Hematopoietic multipotent progenitor cell treated with erythropoietin and hydrocortisone succinate and interleukin-3 and kit ligand, for 15 days (in vitro differentiated cells): ENCODE measurements around the gene ARL8B.

ENCODE experiments used
- DNase-seq: peaks from one replicate; pipeline ENCODE4 v3.0.0-alpha.2; 2015; ENCODE audit warnings: low spot score

Gene ARL8B

DNA sequence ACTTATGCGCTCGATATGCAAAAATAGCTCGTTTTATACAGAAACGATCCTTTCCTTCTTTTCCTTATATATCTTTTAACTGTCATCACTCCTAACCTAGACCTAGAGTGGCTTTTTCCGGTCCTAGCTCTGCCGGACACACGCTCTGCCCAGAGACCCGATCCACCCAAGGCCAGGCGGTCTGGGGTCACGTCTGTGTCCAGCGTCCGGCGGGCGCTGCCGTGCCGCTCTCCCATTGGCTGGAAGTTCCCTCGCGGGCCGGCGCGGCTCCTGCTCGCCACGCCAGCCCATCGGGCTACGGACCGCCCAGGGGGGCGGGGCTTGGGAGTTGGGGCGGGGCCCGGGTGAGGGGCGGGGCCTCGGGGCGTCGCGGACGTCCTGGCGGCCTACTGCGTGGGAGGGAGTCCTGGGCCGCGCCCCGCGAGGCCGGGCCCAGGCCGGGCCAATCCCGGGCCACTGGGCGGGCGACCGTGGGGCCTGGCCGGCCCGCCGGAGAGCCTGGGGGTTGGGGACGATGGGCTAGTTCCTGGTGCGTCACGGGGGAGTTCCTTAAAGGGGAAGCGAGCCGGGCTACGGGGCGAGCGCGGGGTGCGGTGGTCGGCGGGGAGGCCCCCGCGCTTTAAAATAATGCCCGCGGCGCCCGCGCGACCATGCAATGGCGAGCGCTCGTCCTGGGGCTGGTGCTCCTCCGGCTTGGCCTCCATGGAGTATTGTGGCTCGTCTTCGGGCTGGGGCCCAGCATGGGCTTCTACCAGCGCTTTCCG, 65.2 kb downstream of the ARL8B start, which contains the start of gene EDEM1:
TSS of gene EDEM1 (plus strand) at position 552 of the 764 bp plus-strand sequence. CDS start at position 651, 99 bp downstream.
- peak; percentile 93 for DNase-seq

DNA sequence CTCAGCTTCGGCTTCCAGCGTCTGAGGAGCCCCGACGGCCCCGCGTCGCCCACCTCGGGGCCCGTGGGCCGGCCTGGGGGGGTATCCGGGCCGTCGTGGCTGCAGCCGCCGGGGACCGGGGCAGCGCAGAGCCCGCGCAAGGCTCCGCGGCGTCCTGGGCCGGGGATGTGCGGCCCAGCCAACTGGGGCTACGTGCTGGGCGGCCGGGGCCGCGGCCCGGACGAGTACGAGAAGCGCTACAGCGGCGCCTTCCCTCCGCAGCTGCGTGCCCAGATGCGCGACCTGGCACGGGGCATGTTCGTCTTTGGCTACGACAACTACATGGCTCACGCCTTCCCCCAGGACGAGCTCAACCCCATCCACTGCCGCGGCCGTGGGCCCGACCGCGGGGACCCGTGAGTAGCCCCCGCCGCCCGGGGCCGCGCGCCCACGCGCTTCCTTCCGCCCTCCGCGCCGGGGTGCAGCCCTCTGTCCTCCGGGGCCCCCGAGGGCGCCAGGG, 65.9 kb downstream of the ARL8B start:
- DNase-seq = peak; percentile 26

DNA sequence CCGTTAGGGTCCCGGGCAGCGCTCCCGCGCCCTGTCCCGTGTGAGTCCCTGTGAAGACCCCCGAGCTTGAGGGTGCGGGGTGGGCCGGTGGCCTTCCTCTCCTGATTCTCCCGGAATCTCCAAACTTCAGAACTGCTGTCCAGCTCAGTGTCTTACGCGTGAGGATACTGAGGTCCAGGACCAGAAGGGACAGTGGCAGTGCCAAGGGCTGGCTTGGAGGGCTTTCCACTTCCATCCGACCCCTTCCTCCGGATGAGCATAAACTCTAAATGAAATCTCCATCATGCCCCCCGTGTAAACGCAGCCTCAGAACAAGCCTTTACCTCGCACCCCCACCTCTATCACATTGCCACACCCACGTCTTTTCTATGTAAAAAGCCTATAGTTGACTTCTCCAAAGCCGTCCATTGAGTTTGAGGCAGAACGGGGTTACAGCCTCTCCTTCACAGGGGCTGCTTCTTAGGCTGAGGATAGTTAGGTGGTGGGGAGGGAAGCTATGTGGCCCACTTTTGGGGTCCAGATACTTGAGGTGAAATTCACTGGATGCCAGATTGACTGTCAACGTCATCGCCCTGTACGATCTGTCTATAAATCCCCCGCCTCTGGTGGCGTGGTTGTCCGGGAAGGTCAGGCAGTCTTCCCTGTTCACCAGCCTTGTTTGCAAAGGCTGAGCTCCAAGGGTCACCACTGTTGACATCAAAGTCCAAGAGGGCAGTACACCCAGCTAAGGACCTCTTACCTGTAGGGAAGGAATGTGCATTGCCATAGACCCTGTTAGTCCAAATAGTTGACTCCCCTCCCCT, 66.5 kb downstream of the ARL8B start:
- DNase-seq = peak; percentile 23

DNA sequence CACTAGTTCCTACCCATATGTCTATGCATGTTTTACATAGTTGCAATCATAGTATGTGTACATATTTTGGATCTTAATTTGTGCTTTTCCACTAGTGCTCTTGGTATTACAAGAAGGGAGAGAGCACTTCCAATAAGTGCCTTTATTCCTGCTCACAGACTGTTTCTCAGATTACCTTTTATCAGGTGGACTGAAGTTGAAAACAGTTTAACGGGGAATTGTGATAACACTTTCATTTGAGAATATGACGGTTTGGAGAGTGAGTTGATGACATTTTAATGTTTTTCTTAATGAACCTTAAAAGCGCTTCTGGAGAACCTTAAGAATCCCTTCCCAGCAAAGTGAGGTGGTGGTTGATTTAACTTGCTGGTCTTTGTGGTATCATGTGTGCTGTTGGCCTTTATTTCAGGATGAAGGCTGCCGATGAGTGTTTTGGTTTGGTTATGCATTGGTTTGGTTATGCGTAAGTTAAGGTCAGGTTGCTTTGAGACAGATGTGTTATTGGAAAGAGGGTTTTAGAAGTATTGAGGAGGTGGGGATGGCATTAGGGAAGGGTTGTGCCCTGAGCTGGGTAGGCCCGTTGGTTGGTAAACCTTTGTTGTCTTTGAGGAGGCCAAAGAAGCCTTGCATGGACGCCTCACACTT, 68.2 kb downstream of the ARL8B start:
- DNase-seq = no peak

DNA sequence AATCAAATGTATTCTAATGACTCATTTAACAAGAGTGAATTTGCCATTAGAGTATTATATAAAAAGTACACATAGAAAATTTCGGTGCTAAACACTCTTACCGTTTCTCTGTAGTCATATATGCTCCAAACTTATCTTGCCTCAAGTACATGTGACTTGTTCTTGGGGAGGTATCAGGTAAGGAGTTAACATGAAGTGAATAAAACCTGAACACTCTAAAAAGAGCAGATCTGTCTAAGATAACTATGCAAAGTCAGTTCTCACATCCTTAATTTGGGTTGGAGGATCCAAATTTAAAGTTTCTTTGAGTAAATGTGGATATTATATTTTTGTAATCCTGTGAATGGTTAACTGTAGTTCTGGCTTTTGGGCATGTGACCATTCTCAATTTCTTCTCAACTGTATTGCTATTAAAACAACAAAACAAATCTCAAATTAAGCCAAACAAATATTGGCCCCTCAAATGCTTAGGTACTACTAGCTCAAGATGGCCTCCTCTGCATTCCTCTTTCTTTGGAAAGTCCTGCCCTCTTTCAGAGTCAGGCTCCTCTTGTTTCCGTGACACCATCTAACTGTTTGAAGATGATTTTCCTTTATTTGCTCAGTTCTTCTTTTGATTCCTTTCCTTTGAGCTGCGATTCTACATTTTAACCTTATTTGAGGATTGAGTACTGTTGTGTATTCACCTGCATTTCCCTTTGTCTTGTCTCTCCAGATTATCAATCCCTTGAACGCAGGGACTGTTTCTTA, 69.6 kb downstream of the ARL8B start:
- no peak for DNase-seq

DNA sequence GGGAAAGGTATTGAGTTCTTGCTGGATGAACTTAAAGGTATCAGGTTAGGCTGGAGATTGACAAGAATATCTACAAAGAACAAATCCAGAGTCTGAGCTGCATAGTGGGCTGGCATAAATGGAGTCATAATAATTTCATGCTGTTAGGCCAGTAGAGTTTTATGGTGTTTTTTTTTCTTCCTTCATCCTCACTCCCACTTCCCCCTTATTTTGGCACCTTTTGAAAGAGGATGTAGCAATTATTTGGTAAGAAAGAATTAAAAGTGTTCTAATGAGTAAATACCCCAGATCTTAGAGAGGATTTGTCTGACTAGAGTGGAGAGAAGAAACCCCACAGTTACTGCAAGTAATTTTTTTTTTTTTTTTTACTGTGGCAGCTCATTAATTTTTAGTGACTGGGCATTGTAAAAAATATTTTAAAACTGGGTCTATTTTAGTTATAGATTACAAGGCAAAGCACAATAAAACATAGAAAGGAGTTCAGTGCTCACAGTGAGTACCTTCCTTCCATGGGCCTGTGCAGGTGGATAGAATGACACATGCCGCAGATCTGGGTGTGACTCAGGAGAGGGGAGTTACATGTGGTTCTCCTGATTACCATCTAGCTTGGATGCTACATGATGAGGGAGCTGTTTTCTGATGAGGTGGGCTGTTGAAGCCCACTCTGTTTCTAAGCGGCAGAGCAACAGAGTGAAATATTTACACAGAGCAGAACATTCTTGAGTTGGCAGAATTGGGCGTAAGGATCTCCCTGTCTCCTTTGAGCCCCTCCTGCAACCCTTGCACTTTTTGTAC, 70.7 kb downstream of the ARL8B start:
- DNase-seq = no peak

DNA sequence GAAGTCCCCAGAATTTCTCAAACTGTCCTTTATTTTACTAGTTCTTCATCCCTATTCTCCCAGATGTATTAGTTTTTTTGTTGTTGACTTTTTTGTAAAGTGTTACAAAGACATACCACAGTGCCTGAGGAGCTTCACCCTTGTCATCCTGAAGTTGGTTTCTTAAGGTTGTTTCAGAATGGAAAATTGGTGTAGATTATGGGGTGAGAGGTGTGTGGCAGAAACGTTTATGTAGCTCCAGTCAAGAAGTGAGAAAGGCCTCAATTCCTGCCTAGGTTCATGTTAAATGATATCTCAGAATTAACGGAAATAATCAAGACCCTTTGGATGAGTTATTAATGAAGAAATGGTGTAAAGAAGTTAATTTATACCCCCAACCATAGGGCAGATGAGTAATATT, 72.2 kb downstream of the ARL8B start:
- no peak for DNase-seq

DNA sequence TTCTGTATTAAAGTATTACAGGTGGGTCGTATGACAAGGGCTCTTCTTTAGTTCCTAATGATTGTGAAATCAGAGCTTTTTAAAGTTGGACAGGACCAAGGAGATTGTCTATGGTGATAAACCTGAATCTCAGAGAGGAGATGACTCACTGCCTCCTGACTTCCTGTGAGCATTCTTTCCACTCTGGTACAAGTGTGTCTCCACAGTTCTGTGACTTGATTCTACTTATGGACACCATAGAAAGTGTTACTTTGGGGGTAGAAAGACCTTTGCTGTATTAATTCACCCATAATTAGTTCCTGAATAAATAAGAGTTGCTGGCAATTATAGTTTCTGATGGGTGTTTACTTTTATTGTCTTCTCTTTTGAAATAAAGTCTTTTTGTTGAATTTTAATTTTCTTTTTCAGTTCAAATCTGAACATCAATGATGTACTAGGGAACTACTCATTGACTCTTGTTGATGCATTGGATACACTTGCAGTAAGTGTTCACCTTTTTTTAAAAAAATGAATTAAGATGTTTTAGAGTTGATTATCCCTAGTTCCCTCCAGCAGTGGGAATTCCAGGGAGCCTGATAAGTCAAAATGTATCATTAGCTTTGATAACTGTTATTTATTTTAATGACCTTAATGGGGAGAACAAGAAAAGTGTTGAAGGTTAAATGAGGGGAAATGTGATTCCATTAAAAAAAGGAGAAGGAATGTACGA, 72.9 kb downstream of the ARL8B start:
- DNase-seq = peak; percentile 20

DNA sequence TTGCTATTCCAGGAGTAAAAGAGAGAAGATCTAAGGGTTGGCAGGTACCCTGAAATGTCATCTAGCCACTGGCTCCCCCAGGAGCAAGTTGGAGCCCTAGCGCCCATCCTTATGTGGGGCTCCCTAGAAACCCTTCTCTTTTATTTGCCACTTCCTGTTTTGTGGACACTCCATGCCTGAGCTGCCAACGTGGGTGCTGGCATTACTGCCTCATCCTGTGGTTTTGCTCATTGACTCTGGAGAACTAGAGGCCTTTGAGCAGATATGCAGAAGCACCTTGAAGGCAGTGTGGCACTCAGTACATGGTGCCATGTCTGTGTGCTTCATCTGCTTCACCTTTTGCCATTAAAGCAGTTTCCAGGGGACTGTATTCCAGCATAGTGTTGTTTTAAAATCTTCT, 73.5 kb downstream of the ARL8B start:
- no peak for DNase-seq

DNA sequence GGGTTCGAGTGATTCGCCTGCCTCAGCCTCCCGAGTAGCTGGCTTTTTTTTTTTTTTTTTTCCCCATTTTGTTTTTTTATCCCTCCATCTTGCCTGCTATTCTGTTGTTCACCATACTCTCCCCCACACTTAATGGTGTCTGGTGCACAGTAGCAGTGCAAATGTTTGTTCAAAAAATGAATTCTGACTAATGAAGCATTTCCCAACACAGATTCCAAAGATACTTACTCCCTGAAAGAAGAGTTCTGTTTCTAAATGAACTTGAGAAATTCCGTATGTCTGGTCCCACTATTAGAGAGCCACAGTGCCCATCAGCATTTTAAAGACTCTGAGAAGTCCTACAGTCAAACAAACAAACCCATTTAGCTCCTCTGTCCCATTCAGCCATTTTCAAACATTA, 74.9 kb downstream of the ARL8B start:
- DNase-seq = no peak

DNA sequence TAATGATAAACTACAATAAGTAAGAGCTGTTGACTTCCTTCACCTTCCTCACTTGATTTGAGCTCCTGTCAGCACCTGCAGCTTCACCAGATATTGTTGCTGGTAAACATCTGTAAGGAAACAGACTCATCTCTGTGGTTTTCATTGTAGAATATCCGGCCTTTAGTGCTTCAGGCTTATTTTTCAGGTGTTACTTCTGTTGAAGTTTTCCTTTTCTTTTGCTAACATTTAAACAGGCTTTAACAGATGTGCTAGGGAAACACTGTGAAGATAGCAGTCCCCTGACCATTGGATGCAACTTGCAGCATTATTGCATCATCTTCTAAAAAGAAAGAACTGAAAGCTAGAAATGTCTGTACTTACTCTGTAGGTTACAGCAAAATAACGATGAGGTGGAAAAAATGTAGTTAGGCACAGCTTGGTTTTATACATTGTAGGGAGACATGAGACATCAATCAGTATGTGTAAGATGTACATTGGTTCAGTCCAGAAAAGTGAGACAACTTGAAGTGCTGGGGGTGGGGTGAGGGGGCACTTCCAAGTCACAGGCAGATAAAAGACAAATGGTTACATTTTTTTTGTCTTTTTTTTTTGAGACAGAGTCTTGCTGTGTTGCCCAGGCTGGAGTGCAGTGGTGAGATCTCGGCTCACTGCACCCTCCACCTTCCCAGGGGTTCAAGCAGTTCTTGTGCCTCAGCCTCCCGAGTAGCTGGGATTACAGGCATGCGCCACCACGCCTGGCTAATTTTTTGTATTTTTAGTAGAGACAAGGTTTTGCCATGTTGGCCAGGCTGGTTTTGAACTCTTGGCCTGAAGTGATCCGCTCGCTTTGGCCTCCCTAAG, 75.6 kb downstream of the ARL8B start:
- peak; percentile 53 for DNase-seq

DNA sequence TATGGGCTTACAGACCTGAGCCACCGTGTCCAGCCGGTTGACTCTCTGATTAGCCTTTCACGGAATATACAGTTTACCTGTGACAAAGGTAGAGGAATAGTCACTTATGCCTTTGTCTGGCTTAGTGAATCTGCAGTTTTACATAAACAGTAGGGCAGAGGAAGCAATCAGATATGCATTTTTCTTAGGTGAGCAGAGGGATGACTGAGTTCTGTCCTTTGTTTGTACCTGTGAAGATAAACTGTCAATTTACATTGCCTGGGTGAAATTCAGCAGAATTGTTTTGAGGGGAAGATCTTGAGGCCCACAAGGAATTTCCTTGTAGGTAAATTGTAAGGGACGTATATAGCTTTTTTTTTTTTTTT, 76.2 kb downstream of the ARL8B start:
- DNase-seq = no peak

DNA sequence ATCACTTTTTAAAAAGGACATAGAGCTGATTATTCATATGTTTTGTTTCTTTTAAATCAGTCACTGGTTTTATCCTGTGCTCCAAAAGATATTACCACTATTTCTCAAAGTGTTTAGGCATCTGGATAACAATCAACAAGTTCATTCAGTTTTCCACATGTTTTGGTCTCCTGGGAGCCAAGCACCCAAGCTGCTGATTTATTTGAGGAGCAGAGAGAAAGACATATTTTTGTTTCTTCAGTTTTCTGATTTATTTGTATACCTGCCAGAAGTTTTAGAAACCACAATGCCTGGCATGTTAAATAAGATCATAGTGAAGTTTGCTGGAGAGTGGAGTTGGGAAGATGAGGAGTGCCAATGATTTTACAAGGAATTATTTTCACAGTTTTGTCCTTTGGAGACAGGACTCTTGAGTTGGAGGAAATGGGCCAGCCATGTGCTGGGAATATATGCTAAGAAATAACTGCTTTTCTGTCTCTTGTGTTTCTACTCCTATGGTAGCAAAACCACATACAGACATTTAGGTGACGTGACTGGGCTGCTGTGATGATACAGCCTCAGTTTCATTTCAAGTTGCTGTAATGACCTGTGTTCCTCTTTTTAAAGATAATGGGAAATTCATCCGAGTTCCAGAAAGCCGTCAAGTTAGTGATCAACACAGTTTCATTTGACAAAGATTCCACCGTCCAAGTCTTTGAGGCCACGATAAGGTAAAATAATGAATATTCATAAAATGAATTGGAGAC, 77.1 kb downstream of the ARL8B start:
- no peak for DNase-seq

DNA sequence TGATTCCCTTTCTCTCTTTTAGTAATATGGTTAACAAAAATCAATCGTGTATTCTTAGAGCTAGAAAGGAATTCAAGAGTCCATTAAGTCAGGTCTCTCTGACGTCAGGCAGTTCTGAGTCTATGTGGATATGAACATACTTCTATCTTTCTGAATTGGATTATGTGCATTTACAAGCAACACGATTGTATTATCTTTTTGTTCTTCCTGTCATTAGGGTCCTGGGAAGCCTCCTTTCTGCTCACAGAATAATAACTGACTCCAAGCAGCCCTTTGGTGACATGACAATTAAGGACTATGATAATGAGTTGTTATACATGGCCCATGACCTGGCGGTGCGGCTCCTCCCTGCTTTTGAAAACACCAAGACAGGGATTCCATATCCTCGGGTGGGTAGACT, 79.4 kb downstream of the ARL8B start:
- no peak for DNase-seq

DNA sequence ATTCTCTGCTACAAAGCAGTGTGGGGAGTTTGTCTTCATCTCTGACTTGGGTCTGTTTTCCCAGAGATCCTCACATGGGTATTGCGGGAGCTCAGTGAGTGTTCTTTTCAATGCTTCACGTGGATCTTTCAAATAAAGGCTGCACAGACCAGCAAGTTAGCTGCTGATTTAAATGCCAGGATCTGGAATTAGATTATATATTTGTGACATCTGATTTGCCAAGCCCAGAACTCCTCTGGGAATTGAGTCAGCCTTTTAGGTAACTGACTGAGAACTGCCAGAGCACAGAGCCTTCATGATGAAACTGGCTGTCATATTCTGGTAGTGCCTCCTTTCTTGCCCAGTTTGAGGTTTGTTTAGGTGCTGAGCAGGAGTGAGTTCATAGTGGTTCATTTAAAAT, 80.1 kb downstream of the ARL8B start:
- no peak for DNase-seq

DNA sequence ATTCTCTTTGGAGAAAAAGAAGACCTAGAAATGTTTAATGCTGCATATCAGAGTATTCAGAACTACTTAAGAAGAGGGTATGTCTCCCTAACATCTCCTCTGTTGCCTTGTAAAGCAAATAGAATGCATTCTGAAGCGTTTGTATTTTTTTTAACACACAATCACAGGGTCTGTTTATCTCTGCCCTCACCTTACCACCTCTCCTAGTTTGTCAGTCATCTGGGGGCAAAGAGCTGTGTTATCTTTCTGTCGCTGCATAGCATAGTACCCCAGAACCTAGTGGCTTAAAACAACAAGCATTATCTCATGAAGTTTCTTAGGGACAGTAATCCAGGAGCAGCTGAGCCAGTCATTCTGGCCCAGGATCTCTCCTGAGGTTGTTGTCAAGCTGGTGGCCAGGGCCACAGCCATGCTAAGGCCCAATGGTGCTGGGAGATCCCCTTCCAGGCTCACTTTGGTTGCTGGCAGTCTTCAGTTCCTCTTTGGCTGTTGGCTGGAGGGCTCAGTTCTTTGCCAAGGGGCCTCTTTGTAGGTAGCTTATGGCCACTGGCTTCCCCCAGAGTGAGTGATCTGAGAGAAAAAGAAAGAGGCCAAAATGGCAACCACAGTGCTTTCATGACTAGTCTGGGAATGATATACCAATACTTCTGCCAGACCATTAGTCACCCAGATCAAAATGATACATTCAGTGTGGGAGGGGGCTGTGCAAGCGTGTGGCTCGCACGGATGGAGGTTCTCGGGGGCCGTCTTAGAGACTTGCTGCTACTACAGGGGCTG, 83.3 kb downstream of the ARL8B start:
- DNase-seq = no peak

DNA sequence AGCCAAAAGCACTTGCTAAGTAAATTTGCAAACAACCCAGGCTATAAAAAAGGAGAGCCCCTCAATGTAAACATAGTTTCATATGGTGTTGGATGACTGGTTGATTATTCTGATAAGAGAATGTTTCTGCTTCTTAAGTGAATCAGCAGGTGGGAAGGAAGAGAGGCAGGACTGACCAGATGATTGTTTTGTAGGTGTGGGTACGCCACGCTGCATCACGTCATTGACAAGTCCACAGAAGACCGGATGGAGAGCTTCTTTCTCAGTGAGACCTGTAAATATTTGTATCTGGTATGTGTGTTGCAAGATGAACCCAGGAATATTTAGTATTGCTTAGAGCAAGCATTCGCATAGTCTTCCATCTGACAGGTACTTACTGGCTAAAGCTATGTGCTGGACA, 88.8 kb downstream of the ARL8B start:
- no peak for DNase-seq
